B cell (primary cell): ENCODE measurements around the gene TMEM87A.

ENCODE experiments used
- EZH2 ChIP-seq: IDR thresholded peaks from 2 replicates; pipeline ENCODE4 v1.6.1; 2012; ENCODE audit warnings: borderline replicate concordance, low read depth, mild to moderate bottlenecking, moderate library complexity, low read length; ENCODE audit not compliant: insufficient read depth, poor library complexity, severe bottlenecking
- TF ChIP-seq, protein P1 (sequence below): fragments of 200-600 bp; IDR thresholded peaks from one replicate; pipeline ENCODE4 v1.8.0; 2022; ENCODE audit warnings: antibody characterized with exemption, mild to moderate bottlenecking

GRCh38 chr15:42253300-42253699, 19.9 kb downstream of the TMEM87A start:
- no peak for TF ChIP-seq EZH2
- TF ChIP-seq, protein P1, sequence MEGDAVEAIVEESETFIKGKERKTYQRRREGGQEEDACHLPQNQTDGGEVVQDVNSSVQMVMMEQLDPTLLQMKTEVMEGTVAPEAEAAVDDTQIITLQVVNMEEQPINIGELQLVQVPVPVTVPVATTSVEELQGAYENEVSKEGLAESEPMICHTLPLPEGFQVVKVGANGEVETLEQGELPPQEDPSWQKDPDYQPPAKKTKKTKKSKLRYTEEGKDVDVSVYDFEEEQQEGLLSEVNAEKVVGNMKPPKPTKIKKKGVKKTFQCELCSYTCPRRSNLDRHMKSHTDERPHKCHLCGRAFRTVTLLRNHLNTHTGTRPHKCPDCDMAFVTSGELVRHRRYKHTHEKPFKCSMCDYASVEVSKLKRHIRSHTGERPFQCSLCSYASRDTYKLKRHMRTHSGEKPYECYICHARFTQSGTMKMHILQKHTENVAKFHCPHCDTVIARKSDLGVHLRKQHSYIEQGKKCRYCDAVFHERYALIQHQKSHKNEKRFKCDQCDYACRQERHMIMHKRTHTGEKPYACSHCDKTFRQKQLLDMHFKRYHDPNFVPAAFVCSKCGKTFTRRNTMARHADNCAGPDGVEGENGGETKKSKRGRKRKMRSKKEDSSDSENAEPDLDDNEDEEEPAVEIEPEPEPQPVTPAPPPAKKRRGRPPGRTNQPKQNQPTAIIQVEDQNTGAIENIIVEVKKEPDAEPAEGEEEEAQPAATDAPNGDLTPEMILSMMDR: no peak
